ENCODE data around the gene HK1. TPM values are rescaled to one million over a fixed set of nuclear protein-coding genes. Genes with fewer than 3 reads are reported as not detected.

Gene HK1
- total RNA-seq, 1 experiment from 2014 or later, result 98.8 TPM

DNA sequence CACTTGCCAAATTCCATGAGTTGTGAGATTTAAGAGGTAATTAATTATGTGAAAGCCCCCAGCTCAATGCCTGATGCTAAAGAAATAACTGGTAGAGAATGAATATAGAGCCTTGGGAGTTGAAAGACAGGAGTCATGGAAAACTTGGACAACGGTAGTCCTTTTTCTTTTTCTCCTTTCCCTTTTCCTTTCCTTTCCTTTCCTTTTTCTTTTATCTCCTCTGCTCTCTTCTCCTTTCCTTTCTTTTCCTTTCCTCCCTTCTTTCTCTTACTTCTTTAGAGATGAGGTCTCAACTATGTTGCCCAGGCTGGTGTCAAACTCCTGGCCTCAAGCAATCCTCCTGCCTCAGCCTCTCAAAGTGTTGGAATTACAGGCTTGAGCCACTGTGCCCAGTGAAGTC lies 165.1 kb downstream of the HK1 start:
- H2BK20ac ChIP-seq (ENCODE audit: low read depth, low read length, poor library complexity, severe bottlenecking), result no peak overlapping the region
- WGBS (ENCODE audit: extremely low coverage, insufficient read length, low lambda C conversion rate), result no CpG with 5 or more reads among the region's 1 CpG
- no peaks in the 10 kb centered on the region for H3K79me1 ChIP-seq (ENCODE audit: insufficient read depth, low read depth, low read length, poor library complexity, severe bottlenecking)
- H3K23me2 ChIP-seq (ENCODE audit: insufficient read length, low read depth, low read length, poor library complexity, severe bottlenecking), result no peaks in the 10 kb centered on the region
- H2BK12ac ChIP-seq (ENCODE audit: insufficient read length, low read depth, low read length), result no peak overlapping the region
- no peak overlapping the region for H4K8ac ChIP-seq (replicated peaks; ENCODE audit: insufficient read length, low read depth, low read length)
- DNase-seq, result no peak
- no peaks in the 10 kb centered on the region for H3K4me1 ChIP-seq (ENCODE audit: insufficient read depth, low read length)
- H4K5ac ChIP-seq (ENCODE audit: insufficient read length, low read depth, low read length), result no peak overlapping the region
- H3K9me3 Mint-ChIP-seq, result peaks cover 0 to 3% of the 10 kb centered on the region in 2 experiments; a peak in 1 of 5 replicates
- H3K4ac ChIP-seq (ENCODE audit: low read depth, low read length), result no peak overlapping the region
- H3K27ac Mint-ChIP-seq, result no peak overlapping the region
- no peak overlapping the region for H2BK5ac ChIP-seq (ENCODE audit: insufficient read length, low read length)
- H3K18ac ChIP-seq (ENCODE audit: insufficient read length, low read depth, low read length), result no peak overlapping the region
- H2AFZ ChIP-seq (ENCODE audit: low read length), result no peak overlapping the region
- no peak overlapping the region for H3K56ac ChIP-seq (ENCODE audit: insufficient read length, low read depth, low read length)
- no peak overlapping the region for H3K23ac ChIP-seq (ENCODE audit: insufficient read length, low read depth, low read length)
- H4K91ac ChIP-seq (ENCODE audit: insufficient read length, low read depth, low read length), result no peak overlapping the region
- no peak overlapping the region for H2BK120ac ChIP-seq (ENCODE audit: low read depth, low read length, poor library complexity, severe bottlenecking)
- peaks cover 3 to 10% of the 10 kb centered on the region in 2 experiments; a peak in 3 of 4 replicates for H3K4me1 Mint-ChIP-seq
- no peak overlapping the region for H3T11ph ChIP-seq (ENCODE audit: low read length)
- H3K9me3 ChIP-seq (ENCODE audit: control insufficient read depth, low read depth, low read length), result no peaks in the 10 kb centered on the region
- no peaks in the 10 kb centered on the region; the same call in 1 of the 2 replicates for H3K27me3 ChIP-seq (ENCODE audit: insufficient read depth, low read length)
- no peak overlapping the region for H3K4me3 Mint-ChIP-seq
- no peak overlapping the region for H2AK5ac ChIP-seq (ENCODE audit: insufficient read length, low read length)
- H3K14ac ChIP-seq (ENCODE audit: insufficient read depth, low read length), result no peak overlapping the region
- H3K27ac ChIP-seq (ENCODE audit: insufficient read length, low read depth, low read length), result no peak overlapping the region
- H4K20me1 ChIP-seq (ENCODE audit: control insufficient read depth, insufficient read depth, insufficient read length), result no peaks in the 10 kb centered on the region
- H3K27me3 Mint-ChIP-seq (ENCODE audit: low read depth), result peaks cover 60% of the 10 kb centered on the region
- no peak overlapping the region for H3K9ac ChIP-seq (ENCODE audit: extremely low read depth, insufficient read length, low read length)
- H3K4me2 ChIP-seq (ENCODE audit: insufficient read depth, insufficient read length, low read length), result no peak overlapping the region
- no peaks in the 10 kb centered on the region for H3K79me2 ChIP-seq (ENCODE audit: insufficient read depth, low read length)
- no peak for TF ChIP-seq CTCF (conservative IDR thresholded peaks at IDR 0.05)
- H3K36me3 Mint-ChIP-seq (ENCODE audit: insufficient read depth in 1 of 3, low read depth in 3 of 3), result no peaks in the 10 kb centered on the region
- H2BK15ac ChIP-seq (ENCODE audit: low read depth, low read length), result no peak overlapping the region

Data from H9 (cell line).